Suppressor macrophage treated with lipopolysaccharide for 4 hours (primary cell): ENCODE results near the gene CACNB4.
A peak's percentile ranks its signal among the peaks of the same experiment; 100 is the strongest.
"Not testable (repeated sequence)": the region's sequence is repeated elsewhere in the genome, so short reads cannot be mapped to it uniquely, and the experiment has no call there.

ENCODE experiments used
- DNase-seq: peaks from one replicate; pipeline ENCODE4 v3.0.0-alpha.2; 2020

The CACNB4 gene

GRCh38 chr2:152049541-152049940, 49.3 kb downstream of the CACNB4 start:
- peak; percentile 44 for DNase-seq

GRCh38 chr2:152047824-152048471, 50.9 kb downstream of the CACNB4 start:
- peak; percentile 53 for DNase-seq

- peak; percentile 72 for DNase-seq
Measured at GRCh38 chr2:152046940-152047339, 51.9 kb downstream of the CACNB4 start.

GRCh38 chr2:152042636-152043615, 55.9 kb downstream of the CACNB4 start:
- peak; percentile 88 for DNase-seq

GRCh38 chr2:152038441-152038958, 60.3 kb downstream of the CACNB4 start:
- peak; percentile 67 for DNase-seq

- no peak for DNase-seq
Measured at GRCh38 chr2:152037743-152038435, 61.0 kb downstream of the CACNB4 start.

- peak; percentile 81 for DNase-seq
Measured at GRCh38 chr2:152036611-152037469, 62.0 kb downstream of the CACNB4 start.

- DNase-seq = no peak
Measured at GRCh38 chr2:152034257-152034801, 64.5 kb downstream of the CACNB4 start.

- no peak for DNase-seq
Measured at GRCh38 chr2:152033011-152033925, 65.6 kb downstream of the CACNB4 start.

- peak; percentile 32 for DNase-seq
Measured at GRCh38 chr2:152031747-152032306, 67.0 kb downstream of the CACNB4 start.

GRCh38 chr2:152030596-152031328, 68.1 kb downstream of the CACNB4 start:
- peak; percentile 93 for DNase-seq

- DNase-seq = peak; percentile 71
Measured at GRCh38 chr2:152028182-152028862, 70.5 kb downstream of the CACNB4 start.

GRCh38 chr2:152025678-152026287, 73.1 kb downstream of the CACNB4 start:
- DNase-seq = peak; percentile 92

GRCh38 chr2:152024477-152024876, 74.4 kb downstream of the CACNB4 start:
- peak; percentile 50 for DNase-seq

GRCh38 chr2:152022090-152022489, 76.8 kb downstream of the CACNB4 start:
- DNase-seq = peak; percentile 39

GRCh38 chr2:152021001-152021400, 77.8 kb downstream of the CACNB4 start:
- not testable (repeated sequence) for DNase-seq

- no peak for DNase-seq
Measured at GRCh38 chr2:152019732-152020131, 79.1 kb downstream of the CACNB4 start.
